ENCODE measurements around the gene SLC22A23.

Gene SLC22A23

GRCh38 chr6:3405679-3406078 is 51.2 kb downstream of the SLC22A23 start:
- DNase-seq (ENCODE audit: low read depth in 2 of 2), result no peak

DNA sequence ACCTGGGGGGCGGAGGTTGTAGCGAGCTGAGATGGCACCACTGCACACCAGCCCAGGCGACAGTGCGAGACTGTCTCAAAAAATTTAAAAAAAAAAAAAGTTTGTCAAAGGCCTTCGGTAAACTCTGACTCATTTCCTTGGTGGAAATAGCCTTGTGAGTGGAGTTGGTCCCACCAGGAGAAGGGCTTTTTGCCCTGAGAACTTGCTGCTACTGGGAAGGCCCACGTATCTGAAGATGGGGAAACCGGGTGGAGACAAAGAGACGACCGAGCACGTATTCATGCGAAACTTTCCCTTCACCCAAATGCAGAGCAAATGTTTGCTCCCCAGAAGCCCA is 51.7 kb downstream of the SLC22A23 start:
- DNase-seq (ENCODE audit: low read depth in 2 of 2), result no peak

- DNase-seq (ENCODE audit: low read depth in 2 of 2), result no peak
These were observed 53.3 kb downstream of the SLC22A23 start for GRCh38 chr6:3403238-3404173.

GRCh38 chr6:3402310-3403237 is 54.3 kb downstream of the SLC22A23 start:
- DNase-seq (ENCODE audit: low read depth in 2 of 2), result no peak

- no peak for DNase-seq (ENCODE audit: low read depth in 2 of 2)
These were observed 56.7 kb downstream of the SLC22A23 start for GRCh38 chr6:3400162-3400561.

DNA sequence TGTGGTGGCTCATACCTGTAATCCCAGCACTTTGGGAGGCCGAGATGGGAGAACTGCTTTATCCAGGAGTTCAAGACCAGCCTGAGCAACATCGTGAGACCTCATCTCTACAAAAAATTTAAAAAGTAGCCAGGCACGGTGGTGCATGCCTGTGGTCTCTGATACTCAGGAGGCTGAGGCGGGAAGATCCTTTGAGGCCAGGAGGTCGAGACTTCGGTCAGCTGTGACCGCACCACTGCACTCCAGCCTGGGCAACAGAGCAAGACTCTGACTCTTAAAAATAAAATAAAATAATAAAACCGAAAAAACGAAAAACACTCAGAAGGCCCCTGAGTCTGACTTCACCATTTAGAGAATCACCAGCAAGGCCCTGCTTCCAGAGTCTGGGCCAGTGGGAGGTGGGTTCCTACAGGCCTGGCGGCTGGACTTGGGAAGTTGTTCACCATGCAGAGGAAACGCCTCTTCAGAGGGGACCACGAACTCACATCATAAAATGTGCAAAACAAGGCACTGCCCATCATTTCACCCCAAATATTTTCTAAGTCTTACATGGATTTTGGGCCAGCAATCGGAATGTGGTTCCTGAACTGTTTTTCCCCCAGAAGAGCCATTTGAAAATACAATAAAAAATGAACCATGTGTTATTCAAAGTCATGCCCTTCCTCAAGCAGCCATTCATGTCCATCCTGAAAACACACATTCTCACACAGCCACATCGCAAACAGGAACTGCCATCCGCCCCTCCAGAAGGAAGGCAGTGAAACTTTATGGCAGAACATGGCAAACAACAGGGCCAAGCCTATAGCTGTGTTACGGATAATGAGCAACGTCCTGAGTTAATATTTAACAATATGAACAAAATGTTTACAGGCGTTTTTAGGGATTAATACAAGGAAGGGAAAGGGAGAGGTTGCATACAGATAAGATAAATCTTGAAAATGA is 57.8 kb downstream of the SLC22A23 start:
- no peak for DNase-seq (ENCODE audit: low read depth in 2 of 2)

- no peak for DNase-seq (ENCODE audit: low read depth in 2 of 2)
These were observed 58.7 kb downstream of the SLC22A23 start for GRCh38 chr6:3398165-3398562.

GRCh38 chr6:3397229-3398164 is 59.4 kb downstream of the SLC22A23 start:
- DNase-seq (ENCODE audit: low read depth in 2 of 2), result no peak

GRCh38 chr6:3396503-3397180 is 60.2 kb downstream of the SLC22A23 start:
- DNase-seq (ENCODE audit: low read depth in 2 of 2), result no peak

DNA sequence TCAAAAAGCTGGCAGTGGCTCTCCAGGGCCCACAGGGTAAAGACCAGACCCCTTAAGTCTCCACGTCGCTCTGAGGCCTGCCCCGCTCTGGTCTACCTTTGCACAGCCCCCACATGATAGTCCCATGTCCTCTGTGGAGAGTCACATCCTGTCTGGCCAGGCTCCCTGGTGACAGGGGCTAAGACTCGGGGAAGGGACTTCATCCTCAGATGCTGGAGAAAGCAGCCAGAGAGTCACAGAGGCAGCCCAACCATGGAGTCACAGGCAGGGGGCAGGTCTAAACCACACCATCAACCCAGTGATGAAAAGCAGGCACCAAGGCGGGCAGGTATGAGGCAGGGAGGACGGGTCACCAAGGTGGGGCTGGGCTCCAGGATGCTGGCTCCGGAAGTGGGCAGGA is 62.2 kb downstream of the SLC22A23 start:
- no peak for DNase-seq (ENCODE audit: low read depth in 2 of 2)

DNA sequence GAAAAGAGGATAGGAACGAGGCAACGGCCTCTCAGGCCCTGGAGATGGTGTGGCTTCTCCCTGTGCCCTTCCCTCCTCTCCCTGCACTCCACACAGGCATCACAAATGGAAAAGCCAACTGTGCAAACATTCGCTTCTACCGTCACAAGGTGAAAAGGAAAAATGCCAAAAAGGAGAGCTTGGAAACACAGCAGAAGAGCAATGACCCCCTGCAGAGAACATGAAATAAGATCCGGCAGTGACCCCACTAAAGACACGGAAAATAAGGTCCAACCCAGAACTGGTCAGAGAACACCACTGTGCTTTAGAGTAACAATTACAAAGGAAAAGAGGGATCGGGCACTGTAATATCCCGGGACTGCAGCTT is 63.0 kb downstream of the SLC22A23 start:
- no peak for DNase-seq (ENCODE audit: low read depth in 2 of 2)

- no peak for DNase-seq (ENCODE audit: low read depth in 2 of 2)
These were observed 63.7 kb downstream of the SLC22A23 start for GRCh38 chr6:3392930-3393835.

- DNase-seq (ENCODE audit: low read depth in 2 of 2), result no peak
These were observed 64.9 kb downstream of the SLC22A23 start for GRCh38 chr6:3391902-3392458.

DNA sequence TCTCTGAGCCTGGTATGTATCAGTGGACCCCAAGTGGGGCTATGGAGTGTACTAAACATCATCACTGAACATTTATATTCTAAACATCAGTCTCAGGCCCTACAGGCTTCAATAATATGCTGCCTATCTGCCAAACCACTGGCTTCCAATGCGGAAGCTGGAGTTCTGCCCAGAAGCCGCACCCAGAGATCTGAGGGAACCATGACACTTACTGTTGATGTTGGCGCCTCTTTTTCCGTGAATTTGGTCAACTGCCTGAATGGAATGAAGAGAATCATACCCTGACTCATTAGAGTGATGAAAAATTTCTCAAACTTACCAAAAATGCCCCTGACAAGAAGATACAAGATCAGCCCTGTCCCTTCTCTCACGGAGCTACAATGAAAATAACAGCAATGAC is 66.2 kb downstream of the SLC22A23 start:
- no peak for DNase-seq (ENCODE audit: low read depth in 2 of 2)

- DNase-seq (ENCODE audit: low read depth in 2 of 2), result no peak
These were observed 67.3 kb downstream of the SLC22A23 start for GRCh38 chr6:3389390-3390167.

GRCh38 chr6:3388786-3389185 is 68.1 kb downstream of the SLC22A23 start:
- no peak for DNase-seq (ENCODE audit: low read depth in 2 of 2)

DNA sequence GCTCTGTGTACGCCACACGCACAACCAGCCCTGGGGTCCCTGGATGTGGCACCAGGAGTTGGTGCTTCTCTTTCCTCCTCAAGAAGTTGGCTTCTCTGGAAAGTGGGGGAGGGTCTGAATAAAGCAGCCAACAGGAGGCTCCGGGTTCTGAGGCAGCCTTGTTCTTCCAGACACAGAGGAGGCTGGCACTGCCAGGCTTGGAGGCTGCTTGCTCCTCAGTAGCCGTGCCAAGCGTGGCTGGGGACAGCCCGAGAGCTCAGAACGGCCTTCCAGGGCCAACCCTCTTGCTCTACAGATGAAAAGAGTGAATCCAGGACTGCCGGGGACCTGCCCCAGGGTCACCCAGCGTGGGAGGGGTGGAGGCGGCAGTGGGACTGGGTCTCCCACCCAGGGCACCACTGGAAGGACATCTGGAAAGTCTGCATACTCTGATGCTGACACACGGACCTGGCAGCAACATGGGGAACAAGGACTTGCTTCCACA is 70.4 kb downstream of the SLC22A23 start:
- no peak for DNase-seq (ENCODE audit: low read depth in 2 of 2)

Measured in stimulated activated CD4-positive, alpha-beta T cell treated with anti-CD3 and anti-CD28 coated beads, Interleukin-4, amount 100 ng/mL, for 48 hours (primary cell).